Measurements from ENCODE around the gene ESPNL.

Gene ESPNL

GRCh38 chr2:238106698-238107524 is 6.8 kb downstream of the ESPNL start:
- TF ChIP-seq CTCF (IDR thresholded peaks at IDR 0.05; ENCODE audit: low read length, missing control alignments): no peak
- H3K4me3 ChIP-seq (replicated peaks; ENCODE audit: low read depth, low read length): no peak overlapping the region
- DNase-seq (ENCODE audit: low read depth): no peak

- TF ChIP-seq CTCF (IDR thresholded peaks at IDR 0.05; ENCODE audit: low read length, missing control alignments): no peak
- no peak for DNase-seq (ENCODE audit: low read depth)
- H3K4me3 ChIP-seq (replicated peaks; ENCODE audit: low read depth, low read length): no peak overlapping the region
Observed at GRCh38 chr2:238107525-238108422, 7.6 kb downstream of the ESPNL start.

GRCh38 chr2:238108423-238109183 is 8.5 kb downstream of the ESPNL start:
- H3K4me3 ChIP-seq (replicated peaks; ENCODE audit: low read depth, low read length): no peak overlapping the region
- no peak for TF ChIP-seq CTCF (IDR thresholded peaks at IDR 0.05; ENCODE audit: low read length, missing control alignments)
- DNase-seq (ENCODE audit: low read depth): no peak

- TF ChIP-seq CTCF (IDR thresholded peaks at IDR 0.05; ENCODE audit: low read length, missing control alignments): no peak
- no peak overlapping the region for H3K4me3 ChIP-seq (replicated peaks; ENCODE audit: low read depth, low read length)
- no peak for DNase-seq (ENCODE audit: low read depth)
Observed at GRCh38 chr2:238113611-238114010, 13.5 kb downstream of the ESPNL start.

- no peak for DNase-seq (ENCODE audit: low read depth)
Observed at GRCh38 chr2:238114331-238114841, 14.2 kb downstream of the ESPNL start.

More at GRCh38 chr2:238114331-238114841, 14.2 kb downstream of the ESPNL start:
- no peak for TF ChIP-seq CTCF (IDR thresholded peaks at IDR 0.05; ENCODE audit: low read length, missing control alignments)
- H3K4me3 ChIP-seq (replicated peaks; ENCODE audit: low read depth, low read length): no peak overlapping the region
